Upper lobe of left lung (tissue), 4 donors: Measurements from ENCODE around the gene MRPL52.
"Not testable (repeated sequence)": the region's sequence is repeated elsewhere in the genome, so short reads cannot be mapped to it uniquely, and the experiment has no call there.

Source experiments
- POLR2A ChIP-seq, 4 donors: fragments of 450-650 bp; IDR thresholded peaks; one replicate each; pipeline ENCODE4 v1.5.1; 2016 to 2017; ENCODE audit warnings: antibody characterized with exemption in 4 of 4, mild to moderate bottlenecking in 2 of 4
- TF ChIP-seq, protein P1 (sequence below), 6 experiments: fragments of 450-650 bp in 4 of 6; fragments of 200-600 bp in 2 of 6; sonication (generic) in 2 of 6; IDR thresholded peaks; one replicate each; pipeline ENCODE4 v1.5.1; 2016 to 2019; ENCODE audit warnings: antibody characterized with exemption in 6 of 6

GRCh38 chr14:22860377-22860776 lies 30.7 kb downstream of the MRPL52 start:
- TF ChIP-seq POLR2A (IDR thresholded peaks at IDR 0.05), result not testable (repeated sequence)
- TF ChIP-seq, protein P1, sequence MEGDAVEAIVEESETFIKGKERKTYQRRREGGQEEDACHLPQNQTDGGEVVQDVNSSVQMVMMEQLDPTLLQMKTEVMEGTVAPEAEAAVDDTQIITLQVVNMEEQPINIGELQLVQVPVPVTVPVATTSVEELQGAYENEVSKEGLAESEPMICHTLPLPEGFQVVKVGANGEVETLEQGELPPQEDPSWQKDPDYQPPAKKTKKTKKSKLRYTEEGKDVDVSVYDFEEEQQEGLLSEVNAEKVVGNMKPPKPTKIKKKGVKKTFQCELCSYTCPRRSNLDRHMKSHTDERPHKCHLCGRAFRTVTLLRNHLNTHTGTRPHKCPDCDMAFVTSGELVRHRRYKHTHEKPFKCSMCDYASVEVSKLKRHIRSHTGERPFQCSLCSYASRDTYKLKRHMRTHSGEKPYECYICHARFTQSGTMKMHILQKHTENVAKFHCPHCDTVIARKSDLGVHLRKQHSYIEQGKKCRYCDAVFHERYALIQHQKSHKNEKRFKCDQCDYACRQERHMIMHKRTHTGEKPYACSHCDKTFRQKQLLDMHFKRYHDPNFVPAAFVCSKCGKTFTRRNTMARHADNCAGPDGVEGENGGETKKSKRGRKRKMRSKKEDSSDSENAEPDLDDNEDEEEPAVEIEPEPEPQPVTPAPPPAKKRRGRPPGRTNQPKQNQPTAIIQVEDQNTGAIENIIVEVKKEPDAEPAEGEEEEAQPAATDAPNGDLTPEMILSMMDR (IDR thresholded peaks at IDR 0.05), result not testable (repeated sequence)
